ENCODE measurements around the gene COMT.

COMT gene

GRCh38 chr22:19961201-19961580 lies 19.6 kb downstream of the COMT start:
- H3K4me3 ChIP-seq (ENCODE audit: low read depth, low read length): no peak overlapping the region
- peaks cover 6% of the 10 kb centered on the region; the same call in 1 of the 2 replicates for H3K4me1 ChIP-seq (ENCODE audit: control insufficient read depth, insufficient read depth, low read length)
- TF ChIP-seq ZNF747 (tag by site-specific recombination; IDR thresholded peaks at IDR 0.05): no peak
- no peak for TF ChIP-seq ZIC2 (tag by site-specific recombination; IDR thresholded peaks at IDR 0.05)
- no peak for TF ChIP-seq ZNF423 (tag by site-specific recombination; IDR thresholded peaks at IDR 0.05)
- TF ChIP-seq ZNF391 (tag by site-specific recombination; IDR thresholded peaks at IDR 0.05; ENCODE audit: borderline replicate concordance, low read depth): no peak
- POLR2A ChIA-PET: no interaction called here
- no peaks in the 10 kb centered on the region for H3K9me3 ChIP-seq (ENCODE audit: control insufficient read depth, insufficient read depth, low read depth, low read length)
- H3K27ac ChIP-seq (ENCODE audit: extremely low read depth, low read depth, low read length): no peak overlapping the region
- H3K36me3 ChIP-seq (ENCODE audit: control insufficient read depth in 2 of 2, insufficient read depth in 1 of 2, low read length in 2 of 2): peaks cover 0 to 29% of the 10 kb centered on the region in 2 experiments; a peak in 1 of 3 replicates
- CTCF ChIA-PET: no interaction called here

GRCh38 chr22:19961868-19962245 lies 20.3 kb downstream of the COMT start:
- ChIA-PET CTCF (interaction anchor here (0.7 to 12.8 kb wide), 2 partner anchors 51 to 180 kb away, joined by 3 to 150 read pairs; no protein-coding TSS in a partner anchor), POLR2A (interaction anchor here (1.3 kb wide), 1 partner anchor 59 kb away, joined by 3 read pairs; the partner anchor contains the start of gene TANGO2)
- Histone ChIP-seq H3K9me3 (ENCODE audit: control insufficient read depth, insufficient read depth, low read depth, low read length) (no peaks in the 10 kb centered on the region), H3K4me1 (ENCODE audit: control insufficient read depth, insufficient read depth, low read length) (peaks cover 6% of the 10 kb centered on the region; the same call in 1 of the 2 replicates), H3K27ac (ENCODE audit: extremely low read depth, low read depth, low read length) (no peak overlapping the region), H3K36me3 (ENCODE audit: control insufficient read depth in 2 of 2, insufficient read depth in 1 of 2, low read length in 2 of 2) (peaks cover 0 to 35% of the 10 kb centered on the region in 2 experiments; a peak in 1 of 3 replicates), H3K4me3 (ENCODE audit: low read depth, low read length) (no peak overlapping the region)
- TF ChIP-seq PRDM4 (tag by site-specific recombination; IDR thresholded peaks at IDR 0.05): no peak
- TF ChIP-seq PRDM10 (tag by site-specific recombination; IDR thresholded peaks at IDR 0.05): peak; percentile 58; the same call in 1 of the 2 replicates

- Histone ChIP-seq H3K36me3 (ENCODE audit: control insufficient read depth in 2 of 2, insufficient read depth in 1 of 2, low read length in 2 of 2) (peaks cover 0 to 40% of the 10 kb centered on the region in 2 experiments; a peak in 1 of 3 replicates), H3K9me3 (ENCODE audit: control insufficient read depth, insufficient read depth, low read depth, low read length) (no peaks in the 10 kb centered on the region), H3K4me3 (ENCODE audit: low read depth, low read length) (no peak overlapping the region), H3K4me1 (ENCODE audit: control insufficient read depth, insufficient read depth, low read length) (peaks cover 6% of the 10 kb centered on the region; the same call in 1 of the 2 replicates), H3K27ac (ENCODE audit: extremely low read depth, low read depth, low read length) (no peak overlapping the region)
- CTCF ChIA-PET: interaction anchor here (0.7 to 12.8 kb wide), 7 partner anchors 9 to 315 kb away, joined by 3 to 150 read pairs (median 4); no protein-coding TSS in a partner anchor
- POLR2A ChIA-PET: interaction anchor here (0.6 to 1.3 kb wide), 5 partner anchors 9 to 542 kb away, joined by 3 to 4 read pairs (median 3); partner anchors contain the start of gene TANGO2
- TF ChIP-seq ZNF830 (tag by site-specific recombination; IDR thresholded peaks at IDR 0.05; ENCODE audit: low read depth): no peak
- TF ChIP-seq ZBTB20 (tag by site-specific recombination; IDR thresholded peaks at IDR 0.05): no peak; the same call in 1 of the 2 replicates
- TF ChIP-seq ZNF2 (tag by site-specific recombination; IDR thresholded peaks at IDR 0.05): 0 out of 2 replicates have a peak, but pooled peaks have one; percentile 66
- TF ChIP-seq ZNF211 (tag by site-specific recombination; IDR thresholded peaks at IDR 0.05; ENCODE audit: low read depth): no peak
- TF ChIP-seq ZNF423 (tag by site-specific recombination; IDR thresholded peaks at IDR 0.05): no peak
- no peak for TF ChIP-seq ZNF324 (tag by site-specific recombination; IDR thresholded peaks at IDR 0.05)
- no peak for TF ChIP-seq ZNF629 (tag by site-specific recombination; IDR thresholded peaks at IDR 0.05)
- no peak for TF ChIP-seq ZNF626 (tag by site-specific recombination; IDR thresholded peaks at IDR 0.05)
- TF ChIP-seq ZBTB1 (tag by site-specific recombination; IDR thresholded peaks at IDR 0.05): no peak
- no peak for TF ChIP-seq ZNF148 (tag by site-specific recombination; IDR thresholded peaks at IDR 0.05; ENCODE audit: borderline replicate concordance)
- TF ChIP-seq GLIS1 (tag by site-specific recombination; IDR thresholded peaks at IDR 0.05): no peak
- no peak for TF ChIP-seq ZNF214 (tag by site-specific recombination; IDR thresholded peaks at IDR 0.05; ENCODE audit: borderline replicate concordance)
- TF ChIP-seq ZNF10 (tag by site-specific recombination; IDR thresholded peaks at IDR 0.05): no peak
- no peak for TF ChIP-seq OSR2 (tag by site-specific recombination; IDR thresholded peaks at IDR 0.05)
- no peak for TF ChIP-seq ZNF302 (tag by site-specific recombination; IDR thresholded peaks at IDR 0.05; ENCODE audit: low read depth)
- TF ChIP-seq SALL2 (tag by site-specific recombination; IDR thresholded peaks at IDR 0.05; ENCODE audit: borderline replicate concordance): no peak
- 0 out of 2 replicates have a peak, but pooled peaks have one; percentile 27 for TF ChIP-seq SP7 (tag by site-specific recombination; IDR thresholded peaks at IDR 0.05)
These were observed 20.8 kb downstream of the COMT start for GRCh38 chr22:19962246-19962908.
